KBM-7 (cell line): ENCODE data around the gene CAMK1D.

Experiments
- DNase-seq: peaks from one replicate; pipeline ENCODE4 v3.0.0-alpha.2; 2015
- in situ Hi-C: fragments of 300-500 bp; cut with MboI; formaldehyde crosslinking; loops from 2 replicates; pipeline ENCODE4 v1.14.3; 2020; ENCODE audit warnings: low sequenced_read_pairs, low pct_unique_long_range_greater_than_20kb, mixed read lengths

CAMK1D gene

DNA sequence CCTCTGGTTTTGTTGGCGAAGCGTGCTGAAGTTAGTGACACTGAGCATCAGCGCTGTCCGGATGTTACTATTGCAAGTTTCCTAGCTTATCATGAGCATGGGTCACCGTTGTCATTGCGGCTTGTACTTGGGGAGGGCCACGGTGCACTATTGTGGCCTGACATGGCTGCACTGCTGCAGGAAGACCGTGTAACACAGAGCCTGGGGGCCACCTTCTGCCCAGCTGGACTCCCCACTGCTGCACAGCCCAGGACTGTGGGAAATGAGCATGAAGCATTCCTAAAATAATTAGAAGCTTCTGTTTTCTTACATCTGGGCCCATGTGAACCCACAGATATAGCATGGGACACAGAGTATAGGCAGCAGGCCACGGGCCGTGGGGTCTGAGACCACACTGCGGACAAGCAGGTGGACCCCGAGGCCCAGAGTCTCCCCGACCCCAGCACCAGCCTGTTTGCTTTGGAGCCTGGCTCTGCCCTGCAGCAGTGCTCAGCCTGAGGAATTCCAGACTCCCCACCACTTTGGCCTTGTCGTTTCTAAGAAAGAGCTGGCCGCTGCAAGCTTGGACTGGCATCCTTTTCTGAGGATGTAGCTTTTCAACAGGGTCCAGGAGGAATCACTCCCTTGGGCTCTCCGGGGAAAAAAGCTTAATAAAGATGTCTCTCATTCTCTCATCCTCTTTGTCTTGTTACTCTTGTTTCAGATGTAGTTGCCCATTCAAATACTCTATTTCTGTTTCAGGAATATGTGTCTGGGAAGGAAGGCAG, 473.0 kb downstream of the CAMK1D start:
- DNase-seq: no peak
- in situ Hi-C loops: no loop called here

DNA sequence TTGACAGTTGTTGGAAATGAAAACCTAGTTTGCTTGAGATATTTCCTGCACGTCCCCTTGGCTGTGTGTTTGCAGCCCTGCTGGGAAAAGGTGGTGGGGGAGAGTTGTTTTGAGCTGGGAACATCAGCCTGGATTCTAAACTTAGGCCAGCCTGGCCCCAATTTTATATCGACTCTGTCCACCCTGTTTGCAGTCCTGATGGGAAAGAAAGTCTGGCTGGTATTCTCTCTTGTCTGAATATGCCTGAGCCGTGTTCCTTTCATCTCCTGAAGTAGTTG, 473.5 kb downstream of the CAMK1D start:
- in situ Hi-C loops: no loop called here

DNA sequence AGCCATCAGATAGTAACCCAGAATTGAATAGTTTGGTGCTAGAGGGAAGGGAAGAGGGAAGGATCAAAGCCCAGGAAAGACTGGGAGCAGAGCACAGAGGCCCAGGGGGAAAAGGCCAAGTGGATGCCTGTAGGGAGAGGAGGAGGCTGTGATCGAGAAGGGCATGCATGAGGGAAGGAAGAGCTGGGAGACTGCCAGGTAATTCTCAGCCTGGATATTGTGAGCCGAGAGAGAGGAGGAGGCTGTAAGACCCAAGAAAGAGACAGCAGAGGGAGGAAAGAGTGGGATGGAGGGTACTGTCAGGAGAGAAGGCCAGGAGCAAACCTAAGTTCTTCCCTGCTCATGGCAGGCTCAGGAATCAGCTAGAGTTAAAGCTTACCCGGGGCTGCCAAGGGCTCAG, 474.0 kb downstream of the CAMK1D start:
- in situ Hi-C loops: no loop called here
- DNase-seq: no peak

More for the DNA sequence above, 473.5 kb downstream of the CAMK1D start:
- no peak for DNase-seq

DNA sequence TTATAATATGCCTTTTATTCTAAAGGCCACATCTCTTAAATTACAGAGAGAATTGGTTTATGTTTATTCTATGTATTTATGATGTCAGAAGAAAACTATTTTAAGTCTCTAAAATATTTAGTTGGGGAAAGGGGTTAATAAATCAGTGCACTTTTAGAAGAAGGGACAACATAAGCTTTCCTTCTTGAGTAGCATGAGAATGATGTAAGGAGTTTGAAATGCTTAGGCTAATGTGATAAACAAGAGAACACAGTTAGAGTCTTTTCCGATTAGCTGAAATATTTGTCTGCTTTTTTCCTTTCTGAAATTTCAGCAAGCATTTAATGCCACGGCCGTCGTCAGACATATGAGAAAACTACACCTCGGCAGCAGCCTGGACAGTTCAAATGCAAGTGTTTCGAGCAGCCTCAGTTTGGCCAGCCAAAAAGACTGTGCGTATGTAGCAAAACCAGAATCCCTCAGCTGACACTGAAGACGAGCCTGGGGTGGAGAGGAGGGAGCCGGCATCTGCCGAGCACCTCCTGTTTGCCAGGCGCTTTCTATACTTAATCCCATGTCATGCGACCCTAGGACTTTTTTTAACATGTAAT, 476.0 kb downstream of the CAMK1D start:
- no peak for DNase-seq
- in situ Hi-C loops: no loop called here

DNA sequence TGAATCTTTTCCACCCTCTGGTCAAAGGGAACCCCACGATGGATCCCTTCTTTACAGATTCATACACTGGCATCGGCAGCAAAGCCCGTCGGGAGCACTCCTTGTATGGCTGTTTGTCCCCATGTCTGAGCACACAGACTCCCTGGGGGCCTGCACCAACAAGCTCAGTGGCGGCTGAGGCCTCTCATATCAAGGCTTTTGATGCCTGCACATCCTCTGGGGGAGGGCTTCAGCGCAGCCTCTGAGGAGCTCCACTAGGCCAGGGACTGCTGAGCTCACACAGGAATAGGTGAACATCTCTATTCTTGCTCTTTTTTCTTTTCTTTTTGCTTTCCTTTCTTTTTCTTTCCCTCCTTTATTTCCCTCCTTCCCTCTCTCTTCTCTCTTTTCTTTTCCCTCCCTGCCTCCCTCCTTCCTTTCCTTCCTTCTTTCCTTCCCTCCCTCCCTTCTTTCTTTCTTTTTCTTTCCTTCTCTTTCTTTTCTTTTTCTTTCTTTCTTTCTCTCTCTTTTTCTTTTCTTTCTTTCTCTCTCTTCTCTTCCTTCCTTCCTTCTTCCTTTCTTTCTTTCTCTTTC, 477.5 kb downstream of the CAMK1D start:
- in situ Hi-C loops: no loop called here
- no peak for DNase-seq

DNA sequence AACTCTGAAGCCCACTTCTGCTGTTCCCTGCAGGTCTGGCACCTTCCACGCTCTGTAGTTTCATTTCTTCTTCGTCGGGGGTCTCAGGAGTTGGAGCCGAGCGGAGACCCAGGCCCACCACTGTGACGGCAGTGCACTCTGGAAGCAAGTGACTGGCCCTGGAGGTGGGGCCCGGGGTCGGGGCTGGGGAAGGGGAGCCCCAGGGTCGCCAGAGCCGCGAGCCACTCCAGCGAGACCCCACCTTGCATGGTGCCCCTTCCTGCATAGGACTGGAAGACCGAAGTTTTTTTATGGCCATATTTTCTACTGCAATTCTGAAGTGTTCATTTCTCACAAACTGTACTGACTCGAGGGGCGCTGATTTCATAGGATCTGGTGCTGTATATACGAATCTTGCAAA, 479.4 kb downstream of the CAMK1D start:
- in situ Hi-C loops: no loop called here
- no peak for DNase-seq

DNA sequence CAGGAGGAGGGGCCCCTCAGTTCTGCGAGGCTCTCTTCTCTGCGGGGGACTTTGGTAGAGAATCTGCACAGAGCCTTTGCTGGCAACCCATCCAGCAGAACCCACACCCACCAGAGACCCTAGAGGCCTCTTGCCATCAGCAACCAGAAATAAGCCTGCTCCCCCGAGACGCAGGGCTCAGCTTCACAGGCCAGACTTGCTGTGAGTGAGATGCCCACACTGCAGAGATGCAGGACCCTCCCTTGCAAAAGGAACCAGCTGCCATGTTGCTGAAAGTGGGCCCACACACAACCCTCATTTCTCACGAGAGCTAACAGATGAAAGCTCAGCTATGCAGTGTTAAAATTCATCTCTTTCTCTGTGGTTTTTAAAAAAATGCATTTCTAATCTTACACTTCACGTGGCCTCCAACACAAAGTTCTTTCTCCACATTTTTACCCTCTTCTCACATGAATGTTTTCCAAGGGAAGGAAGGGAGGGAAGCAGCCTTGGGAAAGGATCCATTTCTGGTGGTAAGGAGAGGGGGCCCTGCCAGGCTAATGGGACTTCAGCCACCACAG, 480.6 kb downstream of the CAMK1D start:
- DNase-seq: no peak
- in situ Hi-C loops: no loop called here

DNA sequence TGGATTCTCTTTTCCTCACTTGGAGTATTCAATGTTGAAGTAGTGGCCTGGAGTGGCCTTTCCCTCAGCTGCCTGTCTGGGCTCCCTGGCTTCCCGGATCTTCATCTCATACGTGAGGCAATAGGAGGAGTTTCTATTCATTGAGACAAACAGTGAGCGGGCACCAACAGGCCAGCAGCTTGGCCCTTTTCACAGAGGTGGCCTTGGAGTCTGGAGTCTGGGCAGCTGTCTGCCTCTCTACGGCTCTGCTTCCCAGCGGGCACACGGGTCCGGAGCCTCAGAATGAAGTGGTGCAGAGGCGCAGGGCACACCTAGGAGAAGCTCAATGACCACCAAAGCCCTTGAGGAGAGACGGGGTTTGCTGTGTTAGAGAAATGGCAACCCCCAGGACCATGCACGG, 482.7 kb downstream of the CAMK1D start:
- DNase-seq: no peak
- in situ Hi-C loops: no loop called here

DNA sequence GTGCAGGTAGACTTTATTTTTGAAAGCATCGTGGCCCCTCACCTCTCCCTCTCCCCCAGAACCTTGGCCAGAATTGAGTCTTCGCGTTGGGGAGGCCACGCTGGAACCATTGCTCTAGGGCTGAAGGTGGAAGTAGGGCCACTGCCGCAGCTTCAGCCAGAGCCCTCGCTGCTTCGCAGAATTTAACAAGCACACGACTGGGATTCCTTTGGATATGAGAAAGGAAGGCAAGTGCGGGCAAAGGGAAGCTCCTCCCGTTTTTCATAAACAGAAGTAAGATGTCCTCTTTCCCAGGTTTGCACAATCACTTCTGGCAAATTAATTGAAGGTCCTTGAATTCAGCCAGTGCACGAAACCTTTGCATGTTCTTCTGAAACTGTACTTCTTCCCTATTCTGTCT, 484.1 kb downstream of the CAMK1D start:
- DNase-seq: no peak
- in situ Hi-C loops: no loop called here

DNA sequence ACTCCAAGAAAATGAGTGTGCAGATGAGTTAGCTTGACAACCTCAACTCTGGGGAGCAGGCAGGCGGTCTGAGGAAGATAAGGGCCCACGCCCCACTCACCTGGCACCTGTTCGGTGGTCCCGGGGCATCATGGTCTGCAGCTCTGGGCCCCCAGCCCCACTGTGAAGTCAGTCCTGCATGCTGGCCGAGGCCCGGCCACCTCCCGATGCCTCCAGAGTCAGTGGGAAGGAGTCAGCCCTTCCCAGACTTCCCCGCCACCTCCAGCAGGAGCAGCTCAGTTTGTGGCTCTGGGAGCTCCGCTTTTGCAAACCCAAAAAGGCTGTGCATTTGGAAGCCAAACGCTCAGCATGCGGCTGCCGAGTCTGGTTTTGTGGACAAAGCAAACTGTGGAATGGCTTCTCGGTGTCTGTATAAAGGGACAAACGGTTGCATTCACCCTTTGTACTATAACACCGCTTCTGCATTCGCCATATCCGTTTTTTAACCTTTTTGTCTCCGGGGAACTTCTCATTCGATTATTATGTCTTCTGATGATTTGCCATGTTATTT, 484.8 kb downstream of the CAMK1D start:
- in situ Hi-C loops: no loop called here
- no peak for DNase-seq

DNA sequence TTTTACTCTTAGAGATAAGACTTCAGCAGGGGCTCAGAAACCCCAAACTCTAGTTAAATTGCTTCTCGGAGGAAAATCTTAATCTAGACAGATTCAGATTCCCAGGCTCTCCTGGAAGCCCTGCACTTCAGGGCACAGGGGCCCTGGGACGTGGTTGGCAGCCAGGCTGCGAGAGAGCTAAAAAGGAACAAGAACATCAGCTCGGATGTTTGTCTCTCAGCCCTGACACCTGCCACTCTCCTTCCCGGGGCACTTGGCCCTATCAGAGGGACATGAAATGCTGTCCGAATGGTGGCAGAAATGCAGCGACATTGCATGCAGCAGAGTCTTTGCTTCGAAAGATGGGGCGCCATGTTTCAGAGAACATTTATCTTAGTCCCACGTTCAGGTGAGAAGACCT, 485.4 kb downstream of the CAMK1D start:
- in situ Hi-C loops: no loop called here

DNA sequence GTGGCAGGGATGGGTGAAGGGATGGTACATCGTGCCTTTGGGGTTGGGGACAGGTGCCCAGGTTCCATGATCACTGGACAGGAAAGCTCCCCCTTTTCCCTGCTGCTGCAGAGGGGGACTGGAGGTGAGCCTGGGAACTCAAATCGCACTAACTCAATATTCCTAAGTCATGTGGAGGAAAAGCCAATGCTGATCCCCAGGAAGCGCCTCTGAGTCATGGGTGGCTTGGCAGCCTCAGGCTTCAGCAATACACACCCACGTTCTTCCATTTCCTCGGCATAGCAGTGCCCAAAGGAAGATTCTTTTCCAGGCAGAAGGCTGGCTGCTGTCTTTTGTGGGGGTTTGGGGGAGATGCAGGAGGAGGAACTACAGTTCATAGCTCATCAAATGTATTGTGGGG, 486.4 kb downstream of the CAMK1D start:
- no peak for DNase-seq
- in situ Hi-C loops: no loop called here

More for the DNA sequence above, 485.4 kb downstream of the CAMK1D start:
- no peak for DNase-seq

DNA sequence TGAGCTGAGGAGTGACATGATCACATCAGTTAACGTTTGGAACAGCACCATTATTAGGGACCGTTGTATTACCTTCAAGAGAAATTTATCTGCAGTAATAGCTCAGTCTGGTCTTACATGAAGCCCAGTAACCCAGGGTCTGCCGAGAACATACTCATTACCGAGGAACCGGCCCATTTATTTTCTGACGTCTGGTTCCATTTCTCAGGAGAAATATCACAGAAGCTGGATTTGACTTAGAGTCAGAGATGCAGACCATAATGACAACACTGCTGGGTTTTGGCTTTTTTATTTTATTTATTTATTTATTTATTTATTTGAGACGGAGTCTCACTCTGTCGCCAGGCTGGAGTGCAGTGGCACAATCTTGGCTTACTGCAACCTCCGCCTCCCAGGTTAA, 489.0 kb downstream of the CAMK1D start:
- no peak for DNase-seq

DNA sequence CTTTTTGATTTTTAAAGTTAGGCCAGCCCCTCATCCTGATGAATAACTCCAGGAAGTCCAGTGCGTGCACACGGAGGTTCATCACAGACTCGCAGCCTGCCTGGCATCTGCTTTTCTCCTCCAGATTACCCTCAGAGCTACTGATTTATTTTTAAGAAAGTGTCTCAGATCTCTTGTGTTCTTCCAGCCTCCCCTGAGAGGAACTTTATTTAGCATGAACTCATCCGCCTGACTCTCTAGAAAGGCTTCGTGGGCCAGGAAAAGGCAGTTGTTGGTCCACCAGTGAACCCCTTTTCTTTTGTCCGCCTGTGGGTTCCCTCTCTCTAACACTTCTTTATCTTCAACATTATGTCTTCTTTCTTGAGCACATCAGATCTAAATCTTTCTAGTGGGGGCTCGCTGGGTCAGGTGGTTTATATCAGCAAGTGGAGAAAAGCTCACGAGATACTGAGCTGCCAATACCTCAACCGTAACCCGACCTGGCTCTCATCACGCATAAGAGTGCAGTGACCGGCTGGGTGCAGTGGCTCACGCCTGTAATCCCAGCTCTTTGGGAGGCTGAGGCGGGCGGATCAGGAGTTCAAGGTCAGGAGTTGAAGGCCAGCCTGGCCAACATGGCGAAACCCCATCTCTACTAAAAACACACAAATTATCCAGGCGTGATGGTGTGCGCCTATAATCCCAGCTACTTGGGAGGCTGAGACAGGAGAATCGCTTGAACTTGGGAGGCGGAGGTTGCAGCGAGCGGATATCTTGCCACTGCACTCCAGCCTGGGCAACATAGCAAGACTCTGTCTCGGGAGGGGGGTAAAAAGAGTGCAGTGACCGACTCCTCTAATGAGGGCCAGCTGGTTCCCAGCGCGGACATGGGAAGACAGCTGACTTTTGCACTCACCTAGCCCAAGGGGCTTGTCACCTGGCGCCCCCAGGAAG, 489.9 kb downstream of the CAMK1D start:
- in situ Hi-C loops: no loop called here
- no peak for DNase-seq

More for the DNA sequence above, 489.0 kb downstream of the CAMK1D start:
- in situ Hi-C loops: no loop called here

DNA sequence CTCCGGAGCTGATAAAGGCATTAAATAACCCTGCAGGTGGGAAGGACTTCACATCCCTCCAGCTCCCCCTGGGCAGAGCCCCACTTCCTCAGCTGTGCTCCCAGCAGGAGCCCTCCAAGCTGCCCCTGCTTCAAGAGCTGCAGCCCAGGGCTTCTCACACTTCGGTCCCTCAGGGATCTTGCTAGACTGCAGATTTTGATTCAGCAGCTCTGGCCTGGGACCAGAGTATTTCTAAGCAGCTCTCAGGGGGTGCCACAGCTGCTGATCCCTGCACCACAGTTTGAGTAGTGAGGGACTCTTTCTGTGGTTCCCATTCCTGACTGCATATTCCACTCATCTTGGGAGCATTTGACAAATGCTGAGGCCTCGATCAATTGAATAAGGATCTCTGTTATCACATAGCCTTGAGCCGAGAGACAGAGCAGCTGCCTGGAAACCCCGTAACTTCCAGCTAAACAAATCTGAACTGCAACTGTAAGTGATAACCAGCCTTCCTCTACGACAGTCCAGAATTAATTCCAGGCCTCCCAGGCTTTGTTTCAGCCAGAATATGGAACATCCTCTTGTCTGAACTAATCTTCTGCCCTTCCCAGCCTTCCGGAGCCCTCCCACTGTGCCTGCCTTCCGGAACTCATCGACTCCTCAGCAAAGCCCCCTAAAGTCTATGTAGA, 490.7 kb downstream of the CAMK1D start:
- in situ Hi-C loops: no loop called here
- DNase-seq: no peak

DNA sequence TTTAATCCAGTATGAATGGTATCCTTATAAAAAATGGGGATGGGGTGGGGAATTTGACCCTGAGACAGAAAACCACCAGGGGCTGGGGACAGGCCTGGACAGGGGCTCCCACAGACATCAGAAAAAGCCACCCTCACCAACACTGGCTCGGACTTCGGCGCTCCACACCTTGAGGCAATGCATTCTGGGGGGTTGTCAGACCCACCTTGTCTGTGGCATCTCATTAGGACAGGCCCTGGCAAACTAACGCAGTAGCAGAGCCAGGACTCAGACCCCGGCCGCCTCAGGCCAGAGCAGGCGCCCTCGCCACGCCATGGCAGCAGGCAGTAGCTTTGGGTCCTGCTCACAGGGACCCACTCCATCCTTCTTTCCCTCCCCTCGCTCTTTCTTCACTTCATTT, 492.1 kb downstream of the CAMK1D start:
- in situ Hi-C loops: no loop called here
- DNase-seq: no peak

DNA sequence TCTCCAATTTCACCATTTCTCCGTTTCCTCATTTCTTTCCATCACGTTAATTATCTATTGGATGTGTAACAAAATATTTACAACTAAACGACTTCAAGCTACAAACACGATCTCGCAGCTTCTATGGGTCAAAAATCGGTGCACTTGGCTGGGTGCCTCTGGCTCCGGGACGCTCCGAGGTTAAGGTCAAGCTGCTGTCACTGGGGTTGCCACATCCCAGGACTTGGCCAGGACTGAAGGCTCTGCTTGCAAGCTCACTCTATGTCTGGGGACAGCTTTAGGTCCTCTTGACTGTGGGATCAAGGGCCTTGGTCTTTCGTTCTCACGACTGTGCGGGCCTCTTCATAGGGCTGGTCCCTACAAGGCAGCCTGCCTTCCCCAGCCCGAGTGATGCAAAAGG, 492.5 kb downstream of the CAMK1D start:
- DNase-seq: no peak
- in situ Hi-C loops: no loop called here

DNA sequence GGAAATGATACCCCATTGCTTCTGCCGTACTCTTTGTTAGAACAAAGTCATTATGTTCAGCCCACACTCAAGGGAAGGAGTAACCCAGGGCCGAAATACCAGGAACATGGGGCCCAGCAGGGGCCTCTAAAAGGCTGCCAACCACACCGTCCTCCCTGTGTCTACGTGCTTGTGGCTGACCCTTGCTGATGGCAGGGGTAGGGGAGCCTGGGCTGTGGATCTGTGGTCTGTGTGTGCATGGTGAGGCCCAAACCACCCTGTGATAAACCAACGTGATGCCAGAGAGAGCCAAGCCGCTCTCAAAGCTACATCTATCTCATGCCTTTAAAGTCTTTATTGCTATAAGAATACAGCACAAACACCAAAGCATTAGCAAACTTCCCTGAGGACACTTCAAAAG, 493.0 kb downstream of the CAMK1D start:
- in situ Hi-C loops: no loop called here

More for the DNA sequence above, 493.0 kb downstream of the CAMK1D start:
- DNase-seq: no peak
